ENCODE results near the gene SUMF1.

GRCh38 chr3:4426261-4426781 is 40.7 kb downstream of the SUMF1 start:
- TF ChIP-seq RARB (CRISPR knock-in tag; IDR thresholded peaks at IDR 0.05) (no peak), ZFP30 (CRISPR knock-in tag; IDR thresholded peaks at IDR 0.05) (no peak), PATZ1 (CRISPR knock-in tag; IDR thresholded peaks at IDR 0.05; ENCODE audit: borderline replicate concordance) (no peak), ZNF565 (CRISPR knock-in tag; conservative IDR thresholded peaks at IDR 0.05; ENCODE audit: low read depth) (no peak), PPARA (CRISPR knock-in tag; IDR thresholded peaks at IDR 0.05; ENCODE audit: borderline replicate concordance) (no peak), CREB5 (CRISPR knock-in tag; IDR thresholded peaks at IDR 0.05; ENCODE audit: low read depth) (no peak), ZFP3 (CRISPR knock-in tag; IDR thresholded peaks at IDR 0.05) (no peak), SNAI2 (CRISPR knock-in tag; IDR thresholded peaks at IDR 0.05) (no peak), ZNF8 (CRISPR knock-in tag; IDR thresholded peaks at IDR 0.05) (no peak), ISL1 (CRISPR knock-in tag; IDR thresholded peaks at IDR 0.05) (no peak), ZC3H10 (CRISPR knock-in tag; IDR thresholded peaks at IDR 0.05) (no peak), TOX (CRISPR knock-in tag; IDR thresholded peaks at IDR 0.05; ENCODE audit: borderline replicate concordance) (no peak), POU6F1 (CRISPR knock-in tag; IDR thresholded peaks at IDR 0.05; ENCODE audit: borderline replicate concordance, low read depth) (no peak), ZNF70 (CRISPR knock-in tag; IDR thresholded peaks at IDR 0.05) (no peak)
